PFSK-1 (cell line): Measurements from ENCODE around the gene VWA5B2.

Experiments used
- FOXP2 ChIP-seq: optimal IDR thresholded peaks from 2 replicates; pipeline ENCODE3; 2011; ENCODE audit warnings: borderline replicate concordance, control low read depth, inconsistent platforms; ENCODE audit not compliant: insufficient read depth; ENCODE audit errors: extremely low read length, extremely low read depth
- POLR2AphosphoS5 ChIP-seq: IDR thresholded peaks from 2 replicates; pipeline ENCODE4 v1.6.1; 2012; ENCODE audit warnings: low read depth, mild to moderate bottlenecking, control low read depth, low read length, moderate library complexity
- REST ChIP-seq, 2 experiments: IDR thresholded peaks; 2 replicates each; pipeline versions ENCODE4 v1.6.1 to v1.8.0; 2011 to 2012; ENCODE audit warnings: low read depth in 2 of 2, low read length in 2 of 2, control low read depth in 1 of 2, inconsistent platforms in 1 of 2, mild to moderate bottlenecking in 1 of 2, moderate library complexity in 1 of 2; ENCODE audit not compliant: insufficient read depth in 1 of 2
- SIN3A ChIP-seq: IDR thresholded peaks from 2 replicates; pipeline ENCODE4 v1.6.1; 2012; ENCODE audit warnings: mild to moderate bottlenecking, low read length, moderate library complexity, borderline replicate concordance; ENCODE audit not compliant: insufficient read depth
- TAF1 ChIP-seq: IDR thresholded peaks from 2 replicates; pipeline ENCODE4 v1.6.1; 2012; ENCODE audit warnings: low read length, control low read depth, borderline replicate concordance; ENCODE audit not compliant: insufficient read depth

VWA5B2 gene

GRCh38 chr3:184238246-184238818 is 8.9 kb downstream of the VWA5B2 start:
- TF ChIP-seq REST (IDR thresholded peaks at IDR 0.05; ENCODE audit: insufficient read depth in 1 of 2, low read depth in 2 of 2, low read length in 2 of 2), result no peak
- TF ChIP-seq POLR2AphosphoS5, result no peak

- TF ChIP-seq SIN3A, result no peak
- no peak for TF ChIP-seq POLR2AphosphoS5
- TF ChIP-seq REST (IDR thresholded peaks at IDR 0.05; ENCODE audit: insufficient read depth in 1 of 2, low read depth in 2 of 2, low read length in 2 of 2), result no peak
- TF ChIP-seq FOXP2, result no peak
- TF ChIP-seq TAF1, result no peak
These were observed 9.8 kb downstream of the VWA5B2 start for GRCh38 chr3:184239221-184239620.

GRCh38 chr3:184239708-184240107 is 10.3 kb downstream of the VWA5B2 start:
- no peak for TF ChIP-seq SIN3A
- no peak for TF ChIP-seq FOXP2
- no peak for TF ChIP-seq POLR2AphosphoS5

GRCh38 chr3:184240384-184241140 is 11.2 kb downstream of the VWA5B2 start:
- TF ChIP-seq POLR2AphosphoS5, result no peak
- peak; percentile 86 to 95 for TF ChIP-seq REST (IDR thresholded peaks at IDR 0.05; ENCODE audit: insufficient read depth in 1 of 2, low read depth in 2 of 2, low read length in 2 of 2)

GRCh38 chr3:184241141-184241446 is 11.7 kb downstream of the VWA5B2 start:
- TF ChIP-seq POLR2AphosphoS5 (no peak), SIN3A (no peak), REST (IDR thresholded peaks at IDR 0.05; ENCODE audit: insufficient read depth in 1 of 2, low read depth in 2 of 2, low read length in 2 of 2) (no peak), TAF1 (no peak), FOXP2 (no peak)
